Measurements from ENCODE around the gene OR6V1.

OR6V1 gene

GRCh38 chr7:143023047-143023446, 29.1 kb upstream of the OR6V1 start:
- Histone ChIP-seq H3K27me3 (replicated peaks in 2 of 5; ENCODE audit: control insufficient read depth in 4 of 5, insufficient read depth in 5 of 5, low read length in 4 of 5) (no peaks in the 10 kb centered on the region), H3K36me3 (ENCODE audit: control insufficient read depth in 4 of 4, insufficient read depth in 4 of 4, low read length in 3 of 4) (no peaks in the 10 kb centered on the region), H3K9me3 (ENCODE audit: control extremely low read depth in 1 of 5, control insufficient read depth in 4 of 5, insufficient read depth in 2 of 5, low read depth in 1 of 5, low read length in 4 of 5) (peaks cover 0 to 12% (median 0%) of the 10 kb centered on the region in 5 experiments), H3K4me3 (ENCODE audit: control insufficient read depth in 1 of 7, extremely low read depth in 1 of 7, insufficient read depth in 4 of 7, low read depth in 2 of 7, low read length in 6 of 7) (no peak overlapping the region), H3K4me1 (ENCODE audit: control extremely low read depth in 1 of 4, control insufficient read depth in 4 of 4, insufficient read depth in 4 of 4, low read length in 3 of 4) (no peaks in the 10 kb centered on the region), H3K27ac (ENCODE audit: insufficient read depth in 1 of 2, low read depth in 1 of 2, low read length in 2 of 2, poor library complexity in 1 of 2, severe bottlenecking in 2 of 2) (no peak overlapping the region)
- ChIA-PET POLR2A (no interaction called here), CTCF (interaction anchor here (0.9 to 1.3 kb wide), 2 partner anchors 15 to 19 kb away, joined by 3 to 5 read pairs; no protein-coding TSS in a partner anchor)
- DNase-seq = no peak

GRCh38 chr7:143025371-143025770, 26.8 kb upstream of the OR6V1 start:
- no peaks in the 10 kb centered on the region for H3K9me3 ChIP-seq (ENCODE audit: control extremely low read depth in 1 of 5, control insufficient read depth in 4 of 5, insufficient read depth in 2 of 5, low read depth in 1 of 5, low read length in 4 of 5)
- no peaks in the 10 kb centered on the region for H3K36me3 ChIP-seq (ENCODE audit: control insufficient read depth in 4 of 4, insufficient read depth in 4 of 4, low read length in 3 of 4)
- WGBS (ENCODE audit: insufficient coverage) = no CpG with 5 or more reads among the region's 2 CpGs
- no peak overlapping the region for H3K27ac ChIP-seq (ENCODE audit: insufficient read depth in 1 of 2, low read depth in 1 of 2, low read length in 2 of 2, poor library complexity in 1 of 2, severe bottlenecking in 2 of 2)
- peaks cover 0 to 2% (median 0%) of the 10 kb centered on the region in 5 experiments for H3K27me3 ChIP-seq (replicated peaks in 2 of 5; ENCODE audit: control insufficient read depth in 4 of 5, insufficient read depth in 5 of 5, low read length in 4 of 5)
- H3K4me1 ChIP-seq (ENCODE audit: control extremely low read depth in 1 of 4, control insufficient read depth in 4 of 4, insufficient read depth in 4 of 4, low read length in 3 of 4) = no peaks in the 10 kb centered on the region
- ChIA-PET CTCF (no interaction called here), POLR2A (no interaction called here)
- H3K4me3 ChIP-seq (ENCODE audit: control insufficient read depth in 1 of 7, extremely low read depth in 1 of 7, insufficient read depth in 4 of 7, low read depth in 2 of 7, low read length in 6 of 7) = no peak overlapping the region
- DNase-seq = no peak

- POLR2A ChIA-PET = no interaction called here
- CTCF ChIA-PET = interaction anchor here (1.0 to 1.9 kb wide), 2 partner anchors 17 to 23 kb away, joined by 3 to 5 read pairs; no protein-coding TSS in a partner anchor
- Histone ChIP-seq H3K27ac (ENCODE audit: insufficient read depth in 1 of 2, low read depth in 1 of 2, low read length in 2 of 2, poor library complexity in 1 of 2, severe bottlenecking in 2 of 2) (no peak within 1 kb of the TSS), H3K27me3 (replicated peaks in 2 of 5; ENCODE audit: control insufficient read depth in 4 of 5, insufficient read depth in 5 of 5, low read length in 4 of 5) (peaks cover 0 to 2% (median 0%) of the 10 kb centered on the region in 5 experiments), H3K4me1 (ENCODE audit: control extremely low read depth in 1 of 4, control insufficient read depth in 4 of 4, insufficient read depth in 4 of 4, low read length in 3 of 4) (peaks cover 0 to 13% (median 3%) of the 10 kb centered on the region in 4 experiments), H3K36me3 (ENCODE audit: control insufficient read depth in 4 of 4, insufficient read depth in 4 of 4, low read length in 3 of 4) (no peaks in the 10 kb centered on the region), H3K9me3 (ENCODE audit: control extremely low read depth in 1 of 5, control insufficient read depth in 4 of 5, insufficient read depth in 2 of 5, low read depth in 1 of 5, low read length in 4 of 5) (no peaks in the 10 kb centered on the region), H3K4me3 (ENCODE audit: control insufficient read depth in 1 of 7, extremely low read depth in 1 of 7, insufficient read depth in 4 of 7, low read depth in 2 of 7, low read length in 6 of 7) (no peak within 1 kb of the TSS)
- DNase-seq = no peak
- 100% methylated on average over 1 of the region's 1 CpG for WGBS (ENCODE audit: insufficient coverage)
These were observed 25.1 kb upstream of the OR6V1 start, which contains the start of gene OR9A2 for GRCh38 chr7:143027032-143027431. OR9A2 (minus strand) TSS chr7:143027132; CDS start chr7:143027132, 0 bp downstream.

GRCh38 chr7:143027683-143028082, 24.5 kb upstream of the OR6V1 start:
- Histone ChIP-seq H3K4me1 (ENCODE audit: control extremely low read depth in 1 of 4, control insufficient read depth in 4 of 4, insufficient read depth in 4 of 4, low read length in 3 of 4) (peaks cover 0 to 16% (median 3%) of the 10 kb centered on the region in 4 experiments), H3K27me3 (replicated peaks in 2 of 5; ENCODE audit: control insufficient read depth in 4 of 5, insufficient read depth in 5 of 5, low read length in 4 of 5) (peaks cover 0 to 2% (median 0%) of the 10 kb centered on the region in 5 experiments), H3K9me3 (ENCODE audit: control extremely low read depth in 1 of 5, control insufficient read depth in 4 of 5, insufficient read depth in 2 of 5, low read depth in 1 of 5, low read length in 4 of 5) (no peaks in the 10 kb centered on the region), H3K4me3 (ENCODE audit: control insufficient read depth in 1 of 7, extremely low read depth in 1 of 7, insufficient read depth in 4 of 7, low read depth in 2 of 7, low read length in 6 of 7) (no peak overlapping the region), H3K27ac (ENCODE audit: insufficient read depth in 1 of 2, low read depth in 1 of 2, low read length in 2 of 2, poor library complexity in 1 of 2, severe bottlenecking in 2 of 2) (no peak overlapping the region), H3K36me3 (ENCODE audit: control insufficient read depth in 4 of 4, insufficient read depth in 4 of 4, low read length in 3 of 4) (no peaks in the 10 kb centered on the region)
- POLR2A ChIA-PET = no interaction called here
- CTCF ChIA-PET = interaction anchor here (1.0 to 1.9 kb wide), 3 partner anchors 18 to 188 kb away, joined by 3 to 5 read pairs (median 3); no protein-coding TSS in a partner anchor
- 100% methylated on average over 1 of the region's 2 CpGs for WGBS (ENCODE audit: insufficient coverage)
- DNase-seq = no peak

- Histone ChIP-seq H3K36me3 (ENCODE audit: control insufficient read depth in 4 of 4, insufficient read depth in 4 of 4, low read length in 3 of 4) (no peaks in the 10 kb centered on the region), H3K27me3 (replicated peaks in 2 of 5; ENCODE audit: control insufficient read depth in 4 of 5, insufficient read depth in 5 of 5, low read length in 4 of 5) (no peaks in the 10 kb centered on the region), H3K9me3 (ENCODE audit: control extremely low read depth in 1 of 5, control insufficient read depth in 4 of 5, insufficient read depth in 2 of 5, low read depth in 1 of 5, low read length in 4 of 5) (peaks cover 0 to 3% (median 0%) of the 10 kb centered on the region in 5 experiments), H3K4me1 (ENCODE audit: control extremely low read depth in 1 of 4, control insufficient read depth in 4 of 4, insufficient read depth in 4 of 4, low read length in 3 of 4) (no peaks in the 10 kb centered on the region), H3K27ac (ENCODE audit: insufficient read depth in 1 of 2, low read depth in 1 of 2, low read length in 2 of 2, poor library complexity in 1 of 2, severe bottlenecking in 2 of 2) (no peak overlapping the region), H3K4me3 (ENCODE audit: control insufficient read depth in 1 of 7, extremely low read depth in 1 of 7, insufficient read depth in 4 of 7, low read depth in 2 of 7, low read length in 6 of 7) (no peak overlapping the region)
- ChIA-PET CTCF (interaction anchor here (0.7 kb wide), 1 partner anchor 83 kb away, joined by 3 read pairs; no protein-coding TSS in a partner anchor), POLR2A (no interaction called here)
- DNase-seq = no peak
- WGBS (ENCODE audit: insufficient coverage) = 94% methylated on average over 5 of the region's 5 CpGs
These were observed 13.5 kb upstream of the OR6V1 start for GRCh38 chr7:143038635-143039034.

- Histone ChIP-seq H3K36me3 (ENCODE audit: control insufficient read depth in 4 of 4, insufficient read depth in 4 of 4, low read length in 3 of 4) (no peaks in the 10 kb centered on the region), H3K4me3 (ENCODE audit: control insufficient read depth in 1 of 7, extremely low read depth in 1 of 7, insufficient read depth in 4 of 7, low read depth in 2 of 7, low read length in 6 of 7) (no peak overlapping the region), H3K27me3 (replicated peaks in 2 of 5; ENCODE audit: control insufficient read depth in 4 of 5, insufficient read depth in 5 of 5, low read length in 4 of 5) (no peaks in the 10 kb centered on the region), H3K27ac (ENCODE audit: insufficient read depth in 1 of 2, low read depth in 1 of 2, low read length in 2 of 2, poor library complexity in 1 of 2, severe bottlenecking in 2 of 2) (no peak overlapping the region), H3K9me3 (ENCODE audit: control extremely low read depth in 1 of 5, control insufficient read depth in 4 of 5, insufficient read depth in 2 of 5, low read depth in 1 of 5, low read length in 4 of 5) (no peaks in the 10 kb centered on the region), H3K4me1 (ENCODE audit: control extremely low read depth in 1 of 4, control insufficient read depth in 4 of 4, insufficient read depth in 4 of 4, low read length in 3 of 4) (no peaks in the 10 kb centered on the region)
- DNase-seq = no peak
- ChIA-PET POLR2A (no interaction called here), CTCF (no interaction called here)
- 100% methylated on average over 2 of the region's 3 CpGs for WGBS (ENCODE audit: insufficient coverage)
These were observed 11.9 kb upstream of the OR6V1 start for GRCh38 chr7:143040209-143040715.

GRCh38 chr7:143041346-143041745, 10.8 kb upstream of the OR6V1 start:
- 100% methylated on average over 6 of the region's 6 CpGs for WGBS (ENCODE audit: insufficient coverage)
- no peak overlapping the region for H3K27ac ChIP-seq (ENCODE audit: insufficient read depth in 1 of 2, low read depth in 1 of 2, low read length in 2 of 2, poor library complexity in 1 of 2, severe bottlenecking in 2 of 2)
- CTCF ChIA-PET = interaction anchor here (1.4 kb wide), 1 partner anchor 11 kb away, joined by 4 read pairs; the partner anchor contains the start of gene OR6V1
- H3K4me1 ChIP-seq (ENCODE audit: control extremely low read depth in 1 of 4, control insufficient read depth in 4 of 4, insufficient read depth in 4 of 4, low read length in 3 of 4) = no peaks in the 10 kb centered on the region
- no peaks in the 10 kb centered on the region for H3K27me3 ChIP-seq (replicated peaks in 2 of 5; ENCODE audit: control insufficient read depth in 4 of 5, insufficient read depth in 5 of 5, low read length in 4 of 5)
- H3K4me3 ChIP-seq (ENCODE audit: control insufficient read depth in 1 of 7, extremely low read depth in 1 of 7, insufficient read depth in 4 of 7, low read depth in 2 of 7, low read length in 6 of 7) = no peak overlapping the region
- POLR2A ChIA-PET = no interaction called here
- H3K9me3 ChIP-seq (ENCODE audit: control extremely low read depth in 1 of 5, control insufficient read depth in 4 of 5, insufficient read depth in 2 of 5, low read depth in 1 of 5, low read length in 4 of 5) = no peaks in the 10 kb centered on the region
- no peak for DNase-seq
- H3K36me3 ChIP-seq (ENCODE audit: control insufficient read depth in 4 of 4, insufficient read depth in 4 of 4, low read length in 3 of 4) = no peaks in the 10 kb centered on the region
